ENCODE results near the gene ERCC6L.

DNA sequence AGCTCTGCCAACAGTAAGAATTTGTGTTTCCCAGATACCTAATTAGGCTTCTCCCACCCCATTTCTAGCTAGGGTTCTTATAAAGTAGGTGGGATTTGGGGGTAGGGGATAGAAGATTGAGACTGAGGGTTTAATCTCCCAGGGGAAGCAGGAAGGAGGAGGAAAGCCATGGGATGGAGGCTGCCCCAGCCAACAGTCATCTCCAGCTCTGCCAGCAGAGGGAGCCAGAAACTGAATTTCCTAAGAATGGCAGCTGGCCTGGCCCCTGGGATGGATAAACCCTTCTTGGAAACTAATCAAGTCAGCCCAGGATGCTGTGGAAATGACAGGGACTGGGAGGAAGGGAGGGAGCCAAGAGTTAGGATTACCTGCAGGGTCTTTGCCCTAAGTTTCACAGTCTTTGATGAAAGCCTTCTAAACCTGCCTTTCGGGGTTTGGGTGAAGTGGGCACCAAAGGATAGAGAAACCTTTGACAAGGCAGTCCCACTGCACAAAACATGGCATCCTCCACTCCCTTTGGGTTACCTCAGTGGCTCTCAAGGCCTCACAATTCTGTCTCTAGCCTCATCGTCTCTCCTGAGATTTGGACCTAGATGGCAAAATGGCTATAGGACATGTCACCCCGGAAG is 6.7 kb upstream of the ERCC6L start:
- TF ChIP-seq, protein P1, sequence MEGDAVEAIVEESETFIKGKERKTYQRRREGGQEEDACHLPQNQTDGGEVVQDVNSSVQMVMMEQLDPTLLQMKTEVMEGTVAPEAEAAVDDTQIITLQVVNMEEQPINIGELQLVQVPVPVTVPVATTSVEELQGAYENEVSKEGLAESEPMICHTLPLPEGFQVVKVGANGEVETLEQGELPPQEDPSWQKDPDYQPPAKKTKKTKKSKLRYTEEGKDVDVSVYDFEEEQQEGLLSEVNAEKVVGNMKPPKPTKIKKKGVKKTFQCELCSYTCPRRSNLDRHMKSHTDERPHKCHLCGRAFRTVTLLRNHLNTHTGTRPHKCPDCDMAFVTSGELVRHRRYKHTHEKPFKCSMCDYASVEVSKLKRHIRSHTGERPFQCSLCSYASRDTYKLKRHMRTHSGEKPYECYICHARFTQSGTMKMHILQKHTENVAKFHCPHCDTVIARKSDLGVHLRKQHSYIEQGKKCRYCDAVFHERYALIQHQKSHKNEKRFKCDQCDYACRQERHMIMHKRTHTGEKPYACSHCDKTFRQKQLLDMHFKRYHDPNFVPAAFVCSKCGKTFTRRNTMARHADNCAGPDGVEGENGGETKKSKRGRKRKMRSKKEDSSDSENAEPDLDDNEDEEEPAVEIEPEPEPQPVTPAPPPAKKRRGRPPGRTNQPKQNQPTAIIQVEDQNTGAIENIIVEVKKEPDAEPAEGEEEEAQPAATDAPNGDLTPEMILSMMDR (IDR thresholded peaks at IDR 0.05): peak in 3 of 4 experiments; percentile 53 to 63 (median 62)
- TF ChIP-seq POLR2A (IDR thresholded peaks at IDR 0.05): no peak
